Fibroblast of skin of abdomen (primary cell): Measurements from ENCODE around the gene BTN1A1.
"Not testable (repeated sequence)": the region's sequence is repeated elsewhere in the genome, so short reads cannot be mapped to it uniquely, and the experiment has no call there.

Experiments
- DNase-seq: peaks from one replicate; pipeline ENCODE4 v3.0.0-alpha.2; 2013

Gene BTN1A1

GRCh38 chr6:26516481-26517427, 16.7 kb downstream of the BTN1A1 start:
- no peak for DNase-seq

GRCh38 chr6:26519359-26519758, 19.3 kb downstream of the BTN1A1 start:
- DNase-seq: no peak

GRCh38 chr6:26520237-26520849, 20.2 kb downstream of the BTN1A1 start:
- no peak for DNase-seq

GRCh38 chr6:26520850-26521599, 20.9 kb downstream of the BTN1A1 start:
- DNase-seq: peak; percentile 91

GRCh38 chr6:26521600-26522391, 21.7 kb downstream of the BTN1A1 start:
- DNase-seq: peak; percentile 74

GRCh38 chr6:26522486-26523228, 22.6 kb downstream of the BTN1A1 start:
- peak; percentile 20 for DNase-seq

- not testable (repeated sequence) for DNase-seq
Measured at GRCh38 chr6:26524314-26524713, 24.2 kb downstream of the BTN1A1 start.

GRCh38 chr6:26524722-26525370, 24.7 kb downstream of the BTN1A1 start:
- no peak for DNase-seq

- DNase-seq: no peak
Measured at GRCh38 chr6:26525838-26526237, 25.7 kb downstream of the BTN1A1 start.

- DNase-seq: no peak
Measured at GRCh38 chr6:26526928-26527327, 26.8 kb downstream of the BTN1A1 start.

- DNase-seq: no peak
Measured at GRCh38 chr6:26530203-26530602, 30.1 kb downstream of the BTN1A1 start.

GRCh38 chr6:26531897-26532296, 31.8 kb downstream of the BTN1A1 start:
- no peak for DNase-seq

- DNase-seq: peak; percentile 93
Measured at GRCh38 chr6:26532699-26533531, 32.8 kb downstream of the BTN1A1 start.

- DNase-seq: no peak
Measured at GRCh38 chr6:26533532-26533931, 33.4 kb downstream of the BTN1A1 start.

GRCh38 chr6:26534681-26535465, 34.8 kb downstream of the BTN1A1 start:
- DNase-seq: no peak

GRCh38 chr6:26536571-26537159, 36.6 kb downstream of the BTN1A1 start:
- DNase-seq: peak; percentile 84

- DNase-seq: peak; percentile 97
Measured at GRCh38 chr6:26537160-26537845, 37.2 kb downstream of the BTN1A1 start.
